Sciatic nerve (tissue), 2 donors: ENCODE results near the gene RHEBL1. TPM values are rescaled to one million over a fixed set of nuclear protein-coding genes. Genes with fewer than 3 reads are reported as not detected.

Experiments used
- ATAC-seq: fragments of 200-7000 bp; cut with Tn5 transposase; one replicate; pipeline ENCODE4 v1.9.1; 2020; ENCODE audit warnings: mild to moderate bottlenecking, moderate library complexity
- DNase-seq: peaks from one replicate; pipeline ENCODE4 v3.0.0-alpha.2; 2020; ENCODE audit warnings: low spot score
- intact Hi-C: fragments of 100-400 bp; cut with DNase I; formaldehyde crosslinking; loops from one replicate; pipeline ENCODE4 v1.14.2; 2022
- total RNA-seq: library from RNA; stranded (reverse); fragmentation: NEBNext Ultra II Directional; extraction: Animal tissue kit (Norgen Biotek cat#: 25700); gene quantifications from one replicate; pipeline ENCODE4 v1.2.1, GENCODE V29; 2021
- donor health status: DM: no; HTN: no; CAD: no.
- donor health status: DM: no; HTN: no; CAD: no.

Gene RHEBL1
- total RNA-seq, 1 donor from 2014 or later, result 2.7 TPM

DNA sequence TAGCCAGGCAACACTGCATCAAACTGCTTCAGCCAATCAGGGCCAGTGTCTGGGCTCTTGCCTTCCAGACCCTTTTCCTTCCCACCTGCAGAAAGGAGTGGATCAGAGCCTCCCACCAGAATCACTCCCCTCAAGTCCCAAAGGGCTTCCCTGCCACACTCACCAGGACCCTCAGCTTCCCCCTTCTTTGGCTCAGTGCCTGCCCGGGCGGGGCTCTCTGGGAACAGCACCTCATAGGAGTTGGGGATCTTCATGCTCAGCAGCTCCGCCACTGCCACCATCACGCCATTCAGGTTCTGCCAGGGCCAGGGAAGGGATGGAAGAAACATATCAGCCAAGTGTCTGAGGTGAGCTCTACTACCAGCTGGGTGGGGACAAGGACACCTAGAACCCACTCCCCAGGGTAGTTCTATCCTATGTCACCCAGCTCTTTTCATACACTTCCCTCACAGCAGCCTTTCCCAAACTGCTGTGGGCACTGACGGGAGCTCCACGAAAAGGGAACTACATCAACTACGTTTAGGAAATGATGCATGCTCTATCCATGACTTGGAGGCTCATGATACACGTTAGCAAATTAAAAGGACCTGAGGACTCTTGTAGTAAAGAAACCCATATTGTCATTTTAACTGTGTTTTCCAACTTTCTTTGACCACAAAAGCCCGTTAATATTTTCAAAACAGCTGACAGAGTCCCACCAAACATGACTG is 41.8 kb downstream of the RHEBL1 start:
- ATAC-seq (no peak), DNase-seq (peak; percentile 61)
- intact Hi-C loops, result no loop called here

DNA sequence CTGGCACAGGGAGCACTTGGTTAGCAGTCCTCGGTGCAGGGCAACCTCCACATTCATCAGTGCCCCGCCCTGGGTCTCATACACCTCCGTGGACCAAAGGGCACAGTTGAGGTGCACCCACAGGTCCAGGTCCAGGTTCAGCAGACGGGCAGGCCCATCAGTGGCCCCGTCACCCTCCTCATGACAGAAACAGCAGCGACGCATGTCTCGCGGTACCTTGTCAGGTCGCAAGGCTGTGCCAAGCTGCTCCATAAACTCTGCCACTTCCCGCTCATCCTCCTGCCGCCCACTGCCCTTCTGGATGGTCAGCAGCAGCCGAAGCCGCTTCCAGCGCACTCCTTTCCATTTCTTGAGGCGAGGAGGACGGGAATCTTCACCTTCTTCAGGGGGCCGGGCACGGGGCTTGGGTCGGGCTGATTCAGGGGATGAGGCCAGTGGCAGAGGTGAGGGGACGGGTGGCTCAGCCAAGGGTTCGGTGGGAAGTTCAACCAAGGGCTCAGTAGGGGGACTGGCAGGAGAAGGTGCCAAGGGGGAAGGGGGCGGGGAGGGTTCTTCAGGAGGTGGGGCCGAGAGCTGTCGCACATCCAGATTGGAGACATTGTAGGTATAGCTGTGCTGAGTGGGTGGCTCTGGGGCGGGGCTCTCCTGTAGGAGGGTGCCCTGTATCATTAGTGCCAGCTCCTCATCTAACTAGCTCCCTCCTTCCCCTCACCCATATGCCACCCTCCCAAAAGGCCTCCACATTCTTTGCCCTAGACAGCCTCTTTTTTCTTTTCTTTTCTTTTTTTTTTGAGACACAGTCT is 42.9 kb downstream of the RHEBL1 start:
- no peak for ATAC-seq
- DNase-seq, result peak; percentile 58
- intact Hi-C loops, result no loop called here

DNA sequence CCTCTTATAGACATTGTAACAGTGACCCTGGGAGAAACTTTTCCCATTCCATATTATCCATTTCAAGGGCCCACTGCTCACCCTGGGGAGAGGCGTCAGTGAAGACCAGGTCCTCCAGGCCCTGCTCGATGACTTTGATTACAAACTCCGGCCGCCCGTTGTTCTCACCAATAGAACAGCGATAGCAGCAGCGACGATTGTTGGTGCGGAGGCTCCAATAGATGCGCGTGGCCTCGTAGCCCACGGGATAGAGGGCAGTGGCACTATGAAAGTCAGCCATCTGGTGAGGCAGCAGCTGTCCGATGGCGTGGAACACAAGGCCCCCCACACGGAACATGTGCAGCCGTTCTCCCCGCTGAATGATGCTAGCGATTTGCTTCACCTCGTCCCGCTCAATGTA is 43.7 kb downstream of the RHEBL1 start:
- intact Hi-C loops, result no loop called here
- DNase-seq, result no peak
- no peak for ATAC-seq

DNA sequence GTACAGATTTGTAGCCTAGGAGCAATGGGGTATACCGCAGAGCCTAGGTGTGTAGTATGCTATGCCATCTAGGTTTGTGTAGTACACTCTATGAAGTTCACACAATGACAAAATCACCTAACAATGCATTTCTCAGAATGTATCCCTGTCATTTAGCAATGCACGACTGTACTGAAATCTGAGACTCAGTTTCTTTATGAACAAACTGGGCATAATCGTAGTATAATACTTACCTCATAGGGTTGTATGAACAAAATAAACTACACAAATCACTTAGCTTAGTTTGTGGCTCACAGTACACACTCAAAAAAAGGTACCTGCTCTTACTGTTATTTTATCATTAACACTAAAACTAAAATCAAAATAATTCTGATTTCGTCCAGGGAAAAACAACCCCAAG is 44.3 kb downstream of the RHEBL1 start:
- ATAC-seq, result no peak
- intact Hi-C loops, result no loop called here
- DNase-seq, result no peak

DNA sequence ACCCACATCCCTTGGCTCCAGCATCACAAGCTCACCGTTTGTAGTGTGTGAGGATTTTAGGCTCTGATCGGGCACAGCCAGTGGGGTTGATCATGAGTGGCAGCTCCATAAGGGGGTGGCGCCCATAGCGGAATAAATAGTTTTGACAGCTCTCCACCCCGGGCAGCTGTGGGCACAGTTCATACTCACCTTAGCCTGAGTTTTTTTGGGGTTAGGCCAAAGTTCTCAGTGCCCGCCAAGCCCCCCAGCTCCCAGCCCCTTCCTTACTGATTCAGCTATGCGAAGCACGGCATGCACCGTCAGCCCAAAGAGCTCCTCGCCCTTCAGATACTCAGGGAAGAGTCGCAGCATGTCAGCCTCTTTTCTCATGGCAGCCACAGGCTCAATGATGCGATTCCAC is 45.2 kb downstream of the RHEBL1 start:
- ATAC-seq (no peak), DNase-seq (no peak)
- intact Hi-C loops, result no loop called here

DNA sequence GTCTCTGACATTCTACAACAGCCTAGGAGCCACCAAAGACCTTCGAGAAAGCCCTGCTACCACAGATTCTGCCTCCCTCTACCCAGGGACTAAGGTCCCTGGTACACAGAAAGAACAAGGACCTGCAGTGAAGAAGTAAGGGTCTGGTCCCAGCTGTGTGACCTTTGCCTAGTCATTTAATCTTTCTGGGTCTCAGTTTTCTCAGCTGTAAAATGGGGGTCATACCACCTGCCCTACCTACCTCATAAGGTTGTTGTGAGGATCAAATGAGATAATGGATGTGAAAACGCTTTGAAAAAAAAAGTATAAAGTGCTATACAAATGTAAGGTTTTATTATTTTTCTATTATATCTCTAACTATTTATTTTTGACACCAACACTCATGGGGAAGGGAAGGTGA is 46.0 kb downstream of the RHEBL1 start:
- intact Hi-C loops, result no loop called here
- DNase-seq (no peak), ATAC-seq (no peak)

DNA sequence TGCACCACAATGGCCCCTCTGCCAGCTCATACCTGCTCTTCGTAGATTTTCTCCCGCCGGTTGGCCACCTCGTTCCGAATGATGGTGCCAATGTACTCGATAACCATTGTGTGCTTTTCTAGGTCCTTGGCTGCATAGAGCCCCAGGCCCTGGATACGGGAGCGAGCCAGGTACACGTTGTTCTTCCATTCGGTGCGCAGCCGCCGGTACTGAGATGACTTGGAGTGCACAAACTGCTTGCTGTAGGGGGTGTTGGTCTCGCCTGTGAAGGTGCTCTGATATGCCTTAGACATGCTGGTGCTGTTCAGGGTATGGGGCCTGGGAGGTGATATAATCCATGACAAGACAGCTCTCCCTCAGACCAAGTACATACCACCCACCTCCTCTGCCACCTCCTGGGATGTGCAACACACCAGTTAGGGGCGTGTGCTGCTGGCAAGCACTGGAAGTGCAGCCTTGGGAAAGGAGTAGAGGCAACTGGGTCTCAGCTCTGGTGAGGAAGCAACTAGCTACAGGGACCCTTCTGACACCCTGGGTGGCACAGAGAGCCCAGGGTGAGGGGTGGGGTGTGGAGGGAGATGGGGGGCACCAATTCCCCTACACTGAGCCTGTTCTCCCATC is 47.1 kb downstream of the RHEBL1 start:
- no peak for ATAC-seq
- intact Hi-C loops, result no loop called here

DNA sequence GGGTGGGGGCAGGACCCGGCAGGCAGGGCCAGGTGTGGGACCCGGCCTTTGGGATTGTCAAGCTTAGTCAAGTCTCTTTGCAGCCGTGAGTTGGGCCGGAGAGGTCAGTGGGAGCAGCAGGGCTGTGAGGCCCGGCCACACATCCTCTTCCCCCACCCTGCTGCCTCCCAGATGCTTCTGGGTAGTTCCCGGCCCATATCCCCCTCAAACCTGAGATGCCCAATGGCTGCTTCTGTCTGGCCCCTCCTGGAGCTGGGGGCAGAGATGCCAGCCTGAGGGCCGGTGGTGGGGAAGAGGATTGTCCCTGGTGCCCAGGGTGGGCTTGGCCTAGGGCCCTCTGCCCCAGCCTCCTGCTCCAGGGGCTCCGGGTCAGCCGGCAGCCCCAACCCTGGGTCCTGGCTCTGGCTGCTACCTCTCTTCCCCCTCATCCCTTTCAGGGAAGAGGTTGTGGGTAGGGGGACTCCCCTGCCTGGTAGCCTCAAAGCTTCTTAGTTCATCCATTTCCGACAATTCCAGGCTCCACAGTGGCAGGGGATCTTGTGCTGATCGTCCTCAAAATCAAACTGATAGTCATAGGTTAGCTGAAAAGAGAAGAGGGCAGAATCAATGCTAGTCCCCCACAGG is 48.4 kb downstream of the RHEBL1 start:
- no peak for DNase-seq
- intact Hi-C loops, result loop anchor here (1.0 kb wide), 1 partner anchor 18 kb away; no protein-coding TSS in a partner anchor
- ATAC-seq, result no peak

More for the DNA sequence above, 47.1 kb downstream of the RHEBL1 start:
- no peak for DNase-seq

DNA sequence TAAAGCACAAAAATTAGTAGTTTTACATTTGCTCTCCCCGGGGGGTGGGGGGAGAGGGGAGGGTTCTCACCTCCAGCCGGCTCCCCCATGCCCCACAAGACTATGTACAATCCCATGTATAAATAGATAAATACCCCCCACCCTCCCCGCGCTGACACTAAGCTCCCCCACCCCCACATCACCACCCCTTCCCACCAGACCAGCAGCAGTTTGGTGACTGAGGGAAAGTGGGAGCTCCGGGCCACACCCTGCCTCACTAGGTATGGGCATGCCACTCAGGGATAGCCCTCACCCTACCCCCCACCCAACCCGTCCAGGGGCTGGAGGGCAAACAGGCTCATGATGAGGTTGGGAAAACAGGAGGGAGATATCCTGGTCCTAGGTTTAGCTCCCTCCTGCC is 49.3 kb downstream of the RHEBL1 start:
- DNase-seq (no peak), ATAC-seq (no peak)
- intact Hi-C loops, result no loop called here

DNA sequence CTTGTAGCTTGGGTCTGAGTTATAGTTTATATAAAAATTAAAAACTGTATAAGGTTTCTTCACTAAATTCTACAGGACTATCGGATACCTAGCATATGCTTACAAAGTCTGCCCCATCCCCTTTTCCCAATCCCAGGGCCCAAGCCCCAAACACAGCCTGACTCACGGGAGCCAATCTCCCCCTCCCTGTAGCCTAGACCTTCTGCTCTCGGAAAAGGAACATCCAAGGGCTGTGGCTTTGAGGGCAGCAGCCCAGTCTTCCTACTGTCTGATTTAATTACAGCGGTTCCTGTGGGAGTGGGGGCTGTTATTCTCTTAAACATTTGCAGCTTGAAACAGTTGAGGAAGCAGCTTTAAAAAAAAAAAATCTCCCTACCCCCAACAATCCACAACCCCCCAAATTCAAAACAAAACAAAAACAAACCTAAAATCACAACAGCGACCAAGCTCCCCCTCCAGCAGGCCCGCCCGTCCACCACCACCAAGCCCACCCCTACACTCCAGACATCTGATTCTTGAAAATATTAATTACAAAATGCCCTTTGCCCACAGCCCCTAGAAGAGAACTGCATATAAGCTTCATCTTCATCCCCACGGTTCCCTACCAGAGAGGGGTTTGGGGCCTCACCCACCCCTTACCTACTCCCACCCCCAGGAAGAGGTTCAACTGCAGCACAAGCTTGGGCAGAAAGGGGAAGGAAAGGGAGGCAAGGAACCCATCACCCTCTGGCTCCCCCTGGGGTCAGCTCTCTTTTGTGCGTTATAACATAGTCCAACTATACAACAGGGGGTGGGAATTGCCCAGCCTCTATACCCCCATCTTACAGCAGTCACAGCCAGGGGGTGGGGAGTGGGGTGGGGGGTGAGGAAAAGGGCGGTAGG is 50.1 kb downstream of the RHEBL1 start:
- ATAC-seq, result peak; percentile 24
- DNase-seq, result no peak
- intact Hi-C loops, result no loop called here

DNA sequence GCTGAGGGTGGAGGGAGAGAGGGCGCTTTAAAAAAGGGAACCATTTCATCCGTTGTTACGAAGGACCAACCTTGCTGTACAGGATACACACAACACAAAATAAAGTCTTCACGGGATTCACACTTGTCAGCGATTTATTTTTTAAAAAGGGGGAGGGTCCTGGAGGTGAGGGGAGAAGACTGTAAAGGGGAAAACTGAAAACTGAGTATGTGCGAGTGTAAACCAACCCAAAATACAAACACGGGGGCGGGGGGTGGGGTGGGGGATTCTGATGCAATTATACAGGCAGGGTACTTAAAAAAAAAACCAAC is 50.7 kb downstream of the RHEBL1 start:
- DNase-seq (no peak), ATAC-seq (peak; percentile 29)
- intact Hi-C loops, result no loop called here

DNA sequence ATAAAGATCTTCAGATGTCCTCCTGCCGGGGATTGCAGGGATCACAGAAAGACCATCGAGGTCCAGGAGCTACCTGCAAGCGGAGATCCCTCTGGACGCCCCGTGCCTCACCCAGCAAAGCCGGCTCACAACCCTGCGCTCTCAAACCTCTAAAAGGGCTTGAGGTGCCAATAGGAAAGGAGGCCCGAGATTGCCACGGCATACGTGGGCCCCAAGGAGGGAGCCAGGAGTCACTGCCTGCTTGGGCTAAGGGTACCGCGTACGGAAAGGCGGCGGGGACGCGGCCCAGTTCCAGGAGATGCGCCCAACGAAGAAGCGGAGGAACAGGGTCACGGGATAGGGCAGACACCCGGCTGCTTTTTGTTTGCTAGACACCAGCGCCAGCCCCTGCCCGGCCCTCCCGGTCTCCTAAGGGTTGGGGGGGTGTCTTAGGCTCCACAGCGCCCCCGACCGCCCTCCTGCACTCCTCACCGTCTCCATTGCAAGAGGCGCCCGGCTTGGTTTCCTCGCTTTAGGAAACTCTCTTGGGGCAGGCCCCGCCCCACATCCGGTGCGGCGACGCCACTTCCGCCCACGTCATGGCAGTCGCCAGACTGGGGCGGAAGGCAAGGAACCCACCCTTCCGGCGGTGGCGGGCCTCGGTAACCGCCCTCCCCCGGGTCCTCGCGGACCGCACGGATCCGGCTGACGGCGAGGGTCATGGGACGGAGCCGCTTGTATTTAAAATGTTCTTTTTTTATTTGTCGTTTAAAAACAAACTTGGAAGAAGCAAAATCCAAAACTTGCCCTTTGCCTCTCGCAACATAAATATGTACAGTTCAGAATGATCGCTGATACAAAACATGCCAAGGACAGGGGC is 51.3 kb downstream of the RHEBL1 start, which contains the start of gene PRKAG1:
Gene PRKAG1, minus strand, starts transcription at position 516 of the 859 bp plus-strand sequence. Its CDS starts 36 bp downstream, at position 480.
- intact Hi-C loops, result no loop called here
- ATAC-seq (peak; percentile 98), DNase-seq (peak; percentile 97)

DNA sequence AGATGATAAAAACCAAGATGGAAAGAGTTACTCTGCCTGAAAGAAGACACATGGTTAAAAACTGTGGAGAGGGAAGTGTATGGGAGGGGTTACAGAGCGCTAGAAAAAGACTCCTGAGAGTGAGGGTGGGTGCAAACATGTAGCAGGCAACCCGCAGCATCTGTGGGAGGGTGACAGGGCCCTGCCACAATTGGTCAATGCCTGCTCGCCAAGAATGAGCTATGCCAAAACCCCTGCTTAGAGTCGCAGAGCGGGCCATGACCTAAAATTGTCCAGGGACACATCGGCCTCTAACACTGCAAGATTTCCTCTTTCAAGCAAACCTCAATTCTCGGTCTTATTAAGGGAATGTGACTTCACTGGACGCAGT is 51.9 kb downstream of the RHEBL1 start:
- ATAC-seq, result peak; percentile 16
- intact Hi-C loops, result no loop called here
- DNase-seq, result no peak

DNA sequence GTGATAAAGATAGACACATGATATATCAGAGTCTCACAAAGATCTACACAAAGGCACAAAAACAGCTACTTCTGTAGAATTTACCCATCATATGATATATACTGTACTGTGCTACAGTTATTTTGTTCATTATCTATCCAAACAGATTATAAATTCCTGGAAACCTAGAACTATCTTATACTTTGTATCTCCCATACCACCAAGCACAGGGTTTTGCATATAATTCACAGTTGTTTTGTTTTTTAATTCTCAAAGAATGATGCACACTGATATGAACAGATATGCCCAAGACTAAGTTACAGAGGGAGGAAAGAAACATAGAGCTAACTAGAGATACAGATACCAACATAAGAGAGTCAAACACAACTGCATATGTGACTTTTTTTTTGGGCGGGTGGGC is 54.6 kb downstream of the RHEBL1 start:
- intact Hi-C loops, result no loop called here
- ATAC-seq, result no peak
- no peak for DNase-seq
